Progenitor cell of endocrine pancreas (in vitro differentiated cells): ENCODE data around the gene AXL. TPM values are rescaled to one million over a fixed set of nuclear protein-coding genes. Genes with fewer than 3 reads are reported as not detected.

Experiments
- DNase-seq: peaks from one replicate; pipeline ENCODE4 v3.0.0; 2021; ENCODE audit warnings: low spot score; ENCODE audit not compliant: unreplicated experiment
- H3K27ac Mint-ChIP-seq: 2 replicates; pipeline ENCODE4 v1.8.0; 2021; ENCODE audit warnings: mild to moderate bottlenecking, moderate library complexity, mixed read lengths
- H3K27me3 Mint-ChIP-seq: 2 replicates; pipeline ENCODE4 v1.8.0; 2021; ENCODE audit warnings: mixed read lengths
- H3K36me3 Mint-ChIP-seq: 2 replicates; pipeline ENCODE4 v1.8.0; 2022; ENCODE audit warnings: mixed read lengths; ENCODE audit not compliant: insufficient read depth
- H3K4me1 Mint-ChIP-seq: 2 replicates; pipeline ENCODE4 v1.8.0; 2021; ENCODE audit warnings: low read depth, mixed read lengths
- H3K4me3 Mint-ChIP-seq: 2 replicates; pipeline ENCODE4 v1.8.0; 2021; ENCODE audit warnings: low read depth, mild to moderate bottlenecking, moderate library complexity, mixed read lengths
- H3K9me3 Mint-ChIP-seq: 2 replicates; pipeline ENCODE4 v1.8.0; 2021; ENCODE audit warnings: low read depth, mixed read lengths
- total RNA-seq: library from RNA; stranded (reverse); gene quantifications from 2 replicates; pipeline ENCODE4 v1.2.1, GENCODE V29; 2021
- TF ChIP-seq, protein P1 (sequence below): fragments of 200-600 bp; sonication (generic); IDR thresholded peaks from one replicate; pipeline ENCODE4 v1.5.0; 2021; ENCODE audit warnings: antibody characterized with exemption, mild to moderate bottlenecking; ENCODE audit not compliant: unreplicated experiment

Gene AXL
- total RNA-seq, 1 donor from 2014 or later: 14.8 TPM

DNA sequence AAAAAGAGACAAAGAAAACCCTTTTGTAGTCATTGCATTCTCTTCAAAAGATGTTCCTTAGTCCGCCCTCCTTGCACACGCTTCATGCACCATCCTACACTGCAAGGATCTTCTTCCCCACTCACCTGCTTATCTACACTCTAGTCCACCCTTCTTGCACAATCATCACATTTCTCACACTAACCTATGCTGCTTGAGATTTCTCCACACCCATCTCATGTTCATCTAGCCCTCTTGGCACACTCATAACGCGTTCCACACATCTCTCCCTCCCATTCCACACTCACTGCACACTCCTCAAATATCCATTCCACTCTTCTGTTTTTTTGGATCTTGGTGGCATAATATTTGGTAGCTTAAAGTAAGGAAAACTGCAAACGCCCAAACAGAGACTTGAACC lies 22.8 kb downstream of the AXL start:
- H3K4me1 Mint-ChIP-seq: no peaks in the 10 kb centered on the region
- peaks cover 3% of the 10 kb centered on the region for H3K36me3 Mint-ChIP-seq
- no peak overlapping the region for H3K27ac Mint-ChIP-seq
- TF ChIP-seq, protein P1, sequence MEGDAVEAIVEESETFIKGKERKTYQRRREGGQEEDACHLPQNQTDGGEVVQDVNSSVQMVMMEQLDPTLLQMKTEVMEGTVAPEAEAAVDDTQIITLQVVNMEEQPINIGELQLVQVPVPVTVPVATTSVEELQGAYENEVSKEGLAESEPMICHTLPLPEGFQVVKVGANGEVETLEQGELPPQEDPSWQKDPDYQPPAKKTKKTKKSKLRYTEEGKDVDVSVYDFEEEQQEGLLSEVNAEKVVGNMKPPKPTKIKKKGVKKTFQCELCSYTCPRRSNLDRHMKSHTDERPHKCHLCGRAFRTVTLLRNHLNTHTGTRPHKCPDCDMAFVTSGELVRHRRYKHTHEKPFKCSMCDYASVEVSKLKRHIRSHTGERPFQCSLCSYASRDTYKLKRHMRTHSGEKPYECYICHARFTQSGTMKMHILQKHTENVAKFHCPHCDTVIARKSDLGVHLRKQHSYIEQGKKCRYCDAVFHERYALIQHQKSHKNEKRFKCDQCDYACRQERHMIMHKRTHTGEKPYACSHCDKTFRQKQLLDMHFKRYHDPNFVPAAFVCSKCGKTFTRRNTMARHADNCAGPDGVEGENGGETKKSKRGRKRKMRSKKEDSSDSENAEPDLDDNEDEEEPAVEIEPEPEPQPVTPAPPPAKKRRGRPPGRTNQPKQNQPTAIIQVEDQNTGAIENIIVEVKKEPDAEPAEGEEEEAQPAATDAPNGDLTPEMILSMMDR: no peak
- no peak for DNase-seq
- no peaks in the 10 kb centered on the region for H3K9me3 Mint-ChIP-seq
- no peak overlapping the region for H3K4me3 Mint-ChIP-seq
- no peaks in the 10 kb centered on the region for H3K27me3 Mint-ChIP-seq

DNA sequence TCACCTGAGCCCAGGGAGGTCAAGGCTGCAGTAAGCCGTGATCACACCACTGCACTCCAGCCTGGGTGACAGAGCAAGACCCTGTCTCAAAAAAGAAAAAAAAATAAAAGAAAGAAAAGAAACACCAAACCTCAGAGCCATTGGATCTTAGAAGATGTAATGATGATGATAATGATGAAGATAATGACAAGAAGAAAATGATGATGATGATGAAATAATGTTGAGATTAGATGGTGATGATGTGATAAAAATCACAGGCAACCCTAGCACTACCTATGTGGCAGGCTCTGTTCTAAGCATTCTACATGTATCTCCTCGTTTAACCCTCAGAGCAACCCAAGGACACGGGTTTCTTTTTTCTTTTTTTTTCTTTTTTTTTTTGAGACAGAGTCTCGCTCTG lies 25.1 kb downstream of the AXL start:
- no peak for DNase-seq
- TF ChIP-seq, protein P1: no peak
- Mint-ChIP-seq H3K4me3 (no peak overlapping the region), H3K4me1 (no peaks in the 10 kb centered on the region), H3K27me3 (no peaks in the 10 kb centered on the region), H3K36me3 (peaks cover 9% of the 10 kb centered on the region), H3K9me3 (no peaks in the 10 kb centered on the region), H3K27ac (no peak overlapping the region)

DNA sequence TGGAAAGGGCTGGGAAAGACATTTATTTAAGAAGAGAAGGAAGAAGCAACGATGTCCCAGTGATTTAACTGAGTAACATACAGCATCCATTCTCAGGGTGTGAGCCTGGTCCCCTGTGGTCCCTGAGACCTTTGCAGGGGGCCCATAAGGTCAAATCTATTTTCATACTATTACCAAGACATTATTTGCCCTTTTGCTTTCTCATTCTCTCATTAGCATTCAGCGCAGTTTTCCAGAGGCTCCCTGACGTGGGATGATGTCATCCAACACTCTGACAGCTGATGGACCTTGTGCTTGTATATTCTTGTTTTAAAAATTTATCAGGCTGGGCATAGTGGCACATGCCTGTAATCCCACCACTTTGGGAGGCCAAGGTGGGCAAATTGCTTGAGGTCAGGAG lies 26.8 kb downstream of the AXL start:
- Mint-ChIP-seq H3K4me1 (no peaks in the 10 kb centered on the region), H3K4me3 (no peak overlapping the region), H3K9me3 (no peaks in the 10 kb centered on the region), H3K36me3 (peaks cover 7% of the 10 kb centered on the region), H3K27me3 (no peaks in the 10 kb centered on the region), H3K27ac (no peak overlapping the region)
- DNase-seq: no peak
- TF ChIP-seq, protein P1: no peak

DNA sequence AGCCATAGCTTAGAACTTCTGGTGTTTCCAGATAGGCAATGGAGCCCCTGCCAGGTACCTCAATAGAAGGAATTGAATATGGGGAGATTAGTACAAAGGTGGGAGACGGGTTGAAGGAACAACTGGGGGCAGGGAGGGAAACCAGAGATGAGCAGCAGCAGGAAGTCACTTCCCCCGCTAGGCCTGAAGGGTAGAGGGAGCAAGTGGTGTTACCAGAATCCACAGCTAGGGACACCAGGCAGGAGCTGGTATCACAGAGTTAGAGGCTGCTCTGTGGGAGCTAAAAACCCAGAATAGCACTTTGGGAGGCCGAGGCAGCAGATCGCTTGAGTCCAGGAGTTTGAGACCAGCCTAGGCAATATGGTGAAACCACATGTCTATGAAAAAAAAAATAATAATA lies 29.9 kb downstream of the AXL start:
- Mint-ChIP-seq H3K4me3 (no peak overlapping the region), H3K36me3 (peaks cover 13% of the 10 kb centered on the region), H3K9me3 (no peaks in the 10 kb centered on the region), H3K27me3 (no peaks in the 10 kb centered on the region), H3K27ac (no peak overlapping the region), H3K4me1 (no peaks in the 10 kb centered on the region)
- DNase-seq: no peak
- TF ChIP-seq, protein P1: no peak

DNA sequence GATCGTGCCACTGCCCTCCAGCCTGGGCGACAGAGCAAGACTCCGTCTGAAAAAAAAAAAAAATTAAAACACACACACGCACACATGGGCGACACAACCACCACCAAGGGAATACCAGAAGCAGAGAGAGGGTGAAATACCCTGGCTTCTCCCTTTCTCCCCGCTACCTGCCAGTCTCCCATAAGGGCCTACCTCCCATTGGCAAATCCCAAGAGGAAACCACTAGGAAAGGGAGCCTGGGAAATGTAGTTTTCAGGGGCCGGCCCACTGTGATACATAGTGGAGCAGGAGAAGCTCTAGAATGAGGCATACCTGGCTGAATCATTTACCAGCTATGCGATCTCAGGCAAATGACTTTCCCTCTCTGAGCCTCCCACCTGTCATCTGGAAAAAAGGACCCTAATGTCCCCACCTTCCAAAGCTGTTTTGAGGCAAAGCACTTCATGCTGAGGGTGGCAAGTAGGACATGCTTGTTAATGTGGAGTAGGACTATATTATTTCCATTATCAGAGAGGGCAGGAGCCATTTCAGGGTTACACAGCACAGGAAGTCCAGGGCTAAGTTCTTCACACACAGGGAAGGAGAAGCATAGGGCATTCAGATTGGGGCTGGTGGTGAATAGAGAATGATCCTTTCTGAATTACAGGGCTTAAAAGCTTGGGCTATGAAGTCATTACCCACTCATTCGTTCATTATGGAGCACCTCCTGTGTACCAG lies 30.8 kb downstream of the AXL start:
- no peak overlapping the region for H3K4me3 Mint-ChIP-seq
- no peak overlapping the region for H3K27ac Mint-ChIP-seq
- H3K9me3 Mint-ChIP-seq: no peaks in the 10 kb centered on the region
- peaks cover 13% of the 10 kb centered on the region for H3K36me3 Mint-ChIP-seq
- no peaks in the 10 kb centered on the region for H3K4me1 Mint-ChIP-seq
- TF ChIP-seq, protein P1: no peak
- DNase-seq: no peak
- H3K27me3 Mint-ChIP-seq: no peaks in the 10 kb centered on the region
